ENCODE data around the gene ARHGAP44. TPM values are rescaled to one million over a fixed set of nuclear protein-coding genes. Genes with fewer than 3 reads are reported as not detected.

The ARHGAP44 gene
- total and polyA plus RNA-seq, 10 donors, result 0.54 to 2.6 (median 1.6) TPM

- H3K27me3 ChIP-seq (replicated peaks in 1 of 7), result no peaks in the 10 kb centered on the region
- no peak overlapping the region for H3K4me3 ChIP-seq
- H3K36me3 ChIP-seq, result no peaks in the 10 kb centered on the region
- peaks cover 0 to 37% (median 25%) of the 10 kb centered on the region in 8 donors for H3K9me3 ChIP-seq
- intact Hi-C loops (cut with DNase I; ENCODE audit: low total_unique reads), result no loop called here
- no peak overlapping the region for H3K27ac ChIP-seq
- DNase-seq, result no peak
- TF ChIP-seq, protein P1, sequence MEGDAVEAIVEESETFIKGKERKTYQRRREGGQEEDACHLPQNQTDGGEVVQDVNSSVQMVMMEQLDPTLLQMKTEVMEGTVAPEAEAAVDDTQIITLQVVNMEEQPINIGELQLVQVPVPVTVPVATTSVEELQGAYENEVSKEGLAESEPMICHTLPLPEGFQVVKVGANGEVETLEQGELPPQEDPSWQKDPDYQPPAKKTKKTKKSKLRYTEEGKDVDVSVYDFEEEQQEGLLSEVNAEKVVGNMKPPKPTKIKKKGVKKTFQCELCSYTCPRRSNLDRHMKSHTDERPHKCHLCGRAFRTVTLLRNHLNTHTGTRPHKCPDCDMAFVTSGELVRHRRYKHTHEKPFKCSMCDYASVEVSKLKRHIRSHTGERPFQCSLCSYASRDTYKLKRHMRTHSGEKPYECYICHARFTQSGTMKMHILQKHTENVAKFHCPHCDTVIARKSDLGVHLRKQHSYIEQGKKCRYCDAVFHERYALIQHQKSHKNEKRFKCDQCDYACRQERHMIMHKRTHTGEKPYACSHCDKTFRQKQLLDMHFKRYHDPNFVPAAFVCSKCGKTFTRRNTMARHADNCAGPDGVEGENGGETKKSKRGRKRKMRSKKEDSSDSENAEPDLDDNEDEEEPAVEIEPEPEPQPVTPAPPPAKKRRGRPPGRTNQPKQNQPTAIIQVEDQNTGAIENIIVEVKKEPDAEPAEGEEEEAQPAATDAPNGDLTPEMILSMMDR (IDR thresholded peaks at IDR 0.05 in 8 of 11, conservative IDR thresholded peaks at IDR 0.05 in 3 of 11), result no peak
- TF ChIP-seq POLR2AphosphoS5 (IDR thresholded peaks at IDR 0.05), result no peak
- TF ChIP-seq POLR2A (IDR thresholded peaks at IDR 0.05), result no peak
- 84 to 100% (median 93%) methylated on average over 1 of the region's 1 CpG for WGBS, 5 donors
- no peaks in the 10 kb centered on the region for H3K4me1 ChIP-seq
Measured at GRCh38 chr17:12806630-12807029, 17.3 kb downstream of the ARHGAP44 start.

GRCh38 chr17:12808723-12809122 is 19.4 kb downstream of the ARHGAP44 start:
- DNase-seq, result no peak
- H3K27ac ChIP-seq, result no peak overlapping the region
- TF ChIP-seq, protein P1 (IDR thresholded peaks at IDR 0.05 in 8 of 11, conservative IDR thresholded peaks at IDR 0.05 in 3 of 11), result no peak
- TF ChIP-seq POLR2A (IDR thresholded peaks at IDR 0.05) (no peak), POLR2AphosphoS5 (IDR thresholded peaks at IDR 0.05) (no peak)
- H3K36me3 ChIP-seq, result no peaks in the 10 kb centered on the region
- WGBS, 5 donors, result 74 to 82% (median 76%) methylated on average over 3 of the region's 3 CpGs
- H3K9me3 ChIP-seq, result peaks cover 0 to 37% (median 25%) of the 10 kb centered on the region in 8 donors
- H3K4me3 ChIP-seq, result no peak overlapping the region
- H3K27me3 ChIP-seq (replicated peaks in 1 of 7), result no peaks in the 10 kb centered on the region
- intact Hi-C loops (cut with DNase I; ENCODE audit: low total_unique reads), result no loop called here
- H3K4me1 ChIP-seq, result no peaks in the 10 kb centered on the region

DNA sequence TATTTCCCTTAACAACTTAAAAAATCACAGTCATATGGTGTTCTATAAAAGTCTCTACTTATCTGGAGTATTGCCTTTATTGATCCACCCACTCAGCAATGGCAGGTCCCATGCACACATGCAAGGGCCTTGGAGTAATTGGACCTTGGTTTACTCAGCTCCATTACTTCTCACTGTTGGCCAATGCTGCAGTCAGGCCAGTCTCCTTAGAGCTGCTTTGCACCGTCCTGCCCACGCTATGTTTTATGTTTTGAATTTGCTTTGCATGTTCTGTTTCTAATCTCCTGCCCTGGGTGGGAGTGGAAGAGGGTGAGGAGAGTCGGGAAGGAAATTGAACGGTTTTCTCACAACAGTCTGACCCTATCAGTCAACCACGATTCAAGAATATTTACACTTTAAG is 23.6 kb downstream of the ARHGAP44 start:
- peaks cover 0 to 7% (median 0%) of the 10 kb centered on the region in 6 donors for H3K4me1 ChIP-seq
- DNase-seq, result no peak
- TF ChIP-seq POLR2AphosphoS5 (IDR thresholded peaks at IDR 0.05), result no peak
- TF ChIP-seq, protein P1 (IDR thresholded peaks at IDR 0.05 in 8 of 11, conservative IDR thresholded peaks at IDR 0.05 in 3 of 11), result no peak
- no peak for TF ChIP-seq POLR2A (IDR thresholded peaks at IDR 0.05)
- H3K27me3 ChIP-seq (replicated peaks in 1 of 7), result no peaks in the 10 kb centered on the region
- peaks cover 0 to 26% (median 18%) of the 10 kb centered on the region in 8 donors for H3K9me3 ChIP-seq
- intact Hi-C loops (cut with DNase I; ENCODE audit: low total_unique reads), result no loop called here
- H3K4me3 ChIP-seq, result no peak overlapping the region
- WGBS, 5 donors, result 61 to 79% (median 67%) methylated on average over 5 of the region's 5 CpGs
- no peaks in the 10 kb centered on the region for H3K36me3 ChIP-seq
- H3K27ac ChIP-seq, result no peak overlapping the region

GRCh38 chr17:12813664-12814063 is 24.4 kb downstream of the ARHGAP44 start:
- H3K27ac ChIP-seq, result no peak overlapping the region
- no peak for DNase-seq
- no peaks in the 10 kb centered on the region for H3K27me3 ChIP-seq (replicated peaks in 1 of 7)
- intact Hi-C loops (cut with DNase I; ENCODE audit: low total_unique reads), result no loop called here
- no peaks in the 10 kb centered on the region for H3K36me3 ChIP-seq
- H3K4me1 ChIP-seq, result peaks cover 0 to 7% (median 0%) of the 10 kb centered on the region in 6 donors
- no peak overlapping the region for H3K4me3 ChIP-seq
- peaks cover 0 to 19% (median 14%) of the 10 kb centered on the region in 8 donors for H3K9me3 ChIP-seq
- 86 to 93% (median 90%) methylated on average over 9 of the region's 9 CpGs for WGBS, 5 donors
- TF ChIP-seq POLR2AphosphoS5 (IDR thresholded peaks at IDR 0.05), result no peak
- TF ChIP-seq, protein P1 (IDR thresholded peaks at IDR 0.05 in 8 of 11, conservative IDR thresholded peaks at IDR 0.05 in 3 of 11), result no peak
- no peak for TF ChIP-seq POLR2A (IDR thresholded peaks at IDR 0.05)

Measured in spleen (tissue), 11 donors.